Kidney (tissue), 14 donors: ENCODE data around the gene MOGAT2. TPM values are rescaled to one million over a fixed set of nuclear protein-coding genes. Genes with fewer than 3 reads are reported as not detected.
A peak's percentile ranks its signal among the peaks of the same experiment; 100 is the strongest.

ENCODE experiments used
- DNase-seq, 5 donors: peaks; one replicate each; pipeline ENCODE4 v3.0.0-alpha.2; 2013 to 2020
- FAIRE-seq: peaks from 2 replicates; lab custom pipeline; 2012; peaks lifted over from hg19 to GRCh38; lab: Jason Lieb, UNC
- H3K27ac ChIP-seq, 2 donors: one replicate each; pipeline ENCODE4 v1.7.0; 2013; ENCODE audit warnings: low read depth in 2 of 2, low read length in 2 of 2, inconsistent platforms in 1 of 2
- H3K27me3 ChIP-seq: one replicate; pipeline ENCODE4 v1.7.1; 2013; ENCODE audit warnings: low read length, inconsistent platforms; ENCODE audit not compliant: control insufficient read depth, insufficient read depth
- H3K36me3 ChIP-seq, 3 donors: one replicate each; pipeline versions ENCODE4 v1.7.0 to v1.7.1; 2013; ENCODE audit warnings: low read length in 3 of 3, control low read depth in 1 of 3, inconsistent platforms in 1 of 3; ENCODE audit not compliant: insufficient read depth in 3 of 3, control insufficient read depth in 2 of 3
- H3K4me1 ChIP-seq, 3 donors: one replicate each; pipeline versions ENCODE4 v1.7.0 to v1.7.1; 2013; ENCODE audit warnings: low read length in 3 of 3, inconsistent platforms in 1 of 3, low read depth in 1 of 3; ENCODE audit not compliant: control insufficient read depth in 2 of 3, insufficient read depth in 2 of 3
- H3K4me3 ChIP-seq, 3 donors: one replicate each; pipeline versions ENCODE4 v1.7.0 to v1.8.1; 2013; ENCODE audit warnings: low read length in 3 of 3, control low read depth in 1 of 3, inconsistent platforms in 1 of 3
- H3K9ac ChIP-seq, 3 donors: one replicate each; pipeline versions ENCODE4 v1.7.0 to v1.7.1; 2013; ENCODE audit warnings: low read length in 3 of 3, control low read depth in 1 of 3, inconsistent platforms in 1 of 3
- H3K9me3 ChIP-seq, 3 donors: one replicate each; pipeline versions ENCODE4 v1.7.0 to v1.7.1; 2013; ENCODE audit warnings: low read length in 3 of 3, control low read depth in 1 of 3, inconsistent platforms in 1 of 3; ENCODE audit not compliant: control insufficient read depth in 2 of 3, insufficient read depth in 1 of 3
- CTCF ChIP-seq: IDR thresholded peaks from 3 replicates; pipeline ENCODE4 v1.5.1; 2012; ENCODE audit warnings: mild to moderate bottlenecking, moderate library complexity, borderline replicate concordance; ENCODE audit not compliant: insufficient read depth; ENCODE audit errors: extremely low read depth
- intact Hi-C: fragments of 100-400 bp; cut with DNase I; formaldehyde crosslinking; loops from one replicate; pipeline ENCODE4 v1.11.1; 2022
- polyA plus RNA-seq: library from polyadenylated mRNA; stranded (reverse); fragments of 350-450 nt; fragmentation: Illumina TruSeq; extraction: RNeasy Lipid Tissue Mini Kit (QIAGEN cat#74804); gene quantifications from one replicate; pipeline ENCODE4 v1.2.3, GENCODE V29; 2014; ENCODE audit warnings: low read depth, low replicate concordance; ENCODE audit not compliant: insufficient read depth
- total RNA-seq: library from RNA; stranded (reverse); fragmentation: NEBNext Ultra II Directional; extraction: Animal tissue kit (Norgen Biotek cat#: 25700); gene quantifications from one replicate; pipeline ENCODE4 v1.2.1, GENCODE V29; 2021
- donor health status: control.
- donor health status: control.
- donor health status: control.
- donor health status: control.
- donor health status: control.
- donor health status: DM: yes; HTN: yes; CAD: no.
- donor health status: Normal renal cell carcinoma (clear cell type).

The MOGAT2 gene
- total and polyA plus RNA-seq, 2 donors from 2014 or later: 1.1 TPM; not detected in 1

- H3K36me3 ChIP-seq: no peaks in the 10 kb centered on the region
- intact Hi-C loops: no loop called here
- H3K27ac ChIP-seq: no peak overlapping the region
- no peak overlapping the region for H3K9ac ChIP-seq
- H3K4me1 ChIP-seq: peaks cover 0 to 10% (median 5%) of the 10 kb centered on the region in 3 donors
- TF ChIP-seq CTCF: no peak
- H3K27me3 ChIP-seq: peaks cover 3% of the 10 kb centered on the region
- DNase-seq (no peak), FAIRE-seq (no peak)
- no peaks in the 10 kb centered on the region for H3K9me3 ChIP-seq
- H3K4me3 ChIP-seq: no peak overlapping the region
Measured at GRCh38 chr11:75766443-75767227, 49.0 kb downstream of the MOGAT2 start.

GRCh38 chr11:75767228-75767572 lies 49.6 kb downstream of the MOGAT2 start:
- no peak overlapping the region for H3K4me3 ChIP-seq
- intact Hi-C loops: no loop called here
- DNase-seq: peak in 1 of 5 donors; percentile 24

GRCh38 chr11:75767793-75768111 lies 50.1 kb downstream of the MOGAT2 start:
- FAIRE-seq: no peak
- Histone ChIP-seq H3K27me3 (peaks cover 3% of the 10 kb centered on the region), H3K4me1 (peaks cover 0 to 10% (median 5%) of the 10 kb centered on the region in 3 donors), H3K4me3 (peak overlapping the region in 1 of 3 donors; percentile 50), H3K27ac (no peak overlapping the region), H3K36me3 (no peaks in the 10 kb centered on the region), H3K9me3 (no peaks in the 10 kb centered on the region), H3K9ac (no peak overlapping the region)
- no peak for TF ChIP-seq CTCF
- DNase-seq: no peak
- intact Hi-C loops: no loop called here

More at GRCh38 chr11:75767228-75767572, 49.6 kb downstream of the MOGAT2 start:
- Histone ChIP-seq H3K36me3 (no peaks in the 10 kb centered on the region), H3K4me1 (peaks cover 0 to 10% (median 5%) of the 10 kb centered on the region in 3 donors), H3K9ac (no peak overlapping the region), H3K27ac (no peak overlapping the region), H3K9me3 (no peaks in the 10 kb centered on the region), H3K27me3 (peaks cover 3% of the 10 kb centered on the region)
- FAIRE-seq: no peak
- TF ChIP-seq CTCF: no peak
